KMS-11 (cell line): Measurements from ENCODE around the gene MRAP2.

Experiments
- H2AFZ ChIP-seq: fragments of 200-600 bp; sonication (generic); 2 replicates; pipeline ENCODE4 v1.6.1; 2016; ENCODE audit warnings: antibody characterized with exemption, mixed run types, low read depth
- H3K27ac ChIP-seq: fragments of 200-600 bp; sonication (generic); 2 replicates; pipeline ENCODE4 v1.6.1; 2016; ENCODE audit warnings: mild to moderate bottlenecking, mixed run types
- H3K27me3 ChIP-seq: fragments of 200-600 bp; sonication (generic); 2 replicates; pipeline ENCODE4 v1.6.1; 2017; ENCODE audit warnings: mild to moderate bottlenecking, low read depth, mixed run types, moderate library complexity; ENCODE audit not compliant: insufficient read depth
- H3K36me3 ChIP-seq: fragments of 200-600 bp; sonication (generic); 2 replicates; pipeline ENCODE4 v1.6.1; 2017; ENCODE audit warnings: mild to moderate bottlenecking, mixed run types; ENCODE audit not compliant: insufficient read depth
- H3K4me1 ChIP-seq: fragments of 200-600 bp; sonication (generic); 2 replicates; pipeline ENCODE4 v1.6.1; 2016; ENCODE audit warnings: mild to moderate bottlenecking, low read depth, mixed run types; ENCODE audit not compliant: poor library complexity, severe bottlenecking
- H3K4me2 ChIP-seq: fragments of 200-600 bp; sonication (generic); 2 replicates; pipeline ENCODE4 v1.7.0; 2016; ENCODE audit warnings: mild to moderate bottlenecking, mixed run types
- H3K4me3 ChIP-seq: fragments of 200-600 bp; sonication (generic); IDR thresholded peaks from 2 replicates; pipeline ENCODE4 v1.6.1; 2017; ENCODE audit warnings: low read depth, low read length, mixed read lengths; ENCODE audit not compliant: insufficient read depth
- H3K79me2 ChIP-seq: fragments of 200-600 bp; sonication (generic); 2 replicates; pipeline ENCODE4 v1.6.1; 2016; ENCODE audit warnings: low read depth, mixed run types; ENCODE audit not compliant: insufficient read depth
- H3K9ac ChIP-seq: fragments of 200-600 bp; sonication (generic); 2 replicates; pipeline ENCODE4 v1.6.1; 2016; ENCODE audit warnings: mild to moderate bottlenecking, mixed run types
- H4K20me1 ChIP-seq: fragments of 200-600 bp; sonication (generic); 2 replicates; pipeline ENCODE4 v1.6.1; 2016; ENCODE audit warnings: mild to moderate bottlenecking, mixed run types; ENCODE audit not compliant: insufficient read depth
- TF ChIP-seq, protein P1 (sequence below): fragments of 200-600 bp; sonication (generic); conservative IDR thresholded peaks from 2 replicates; pipeline ENCODE4 v1.6.1; 2017; ENCODE audit warnings: low read depth, mild to moderate bottlenecking, antibody characterized with exemption, low read length, moderate library complexity, mixed read lengths

MRAP2 gene

DNA sequence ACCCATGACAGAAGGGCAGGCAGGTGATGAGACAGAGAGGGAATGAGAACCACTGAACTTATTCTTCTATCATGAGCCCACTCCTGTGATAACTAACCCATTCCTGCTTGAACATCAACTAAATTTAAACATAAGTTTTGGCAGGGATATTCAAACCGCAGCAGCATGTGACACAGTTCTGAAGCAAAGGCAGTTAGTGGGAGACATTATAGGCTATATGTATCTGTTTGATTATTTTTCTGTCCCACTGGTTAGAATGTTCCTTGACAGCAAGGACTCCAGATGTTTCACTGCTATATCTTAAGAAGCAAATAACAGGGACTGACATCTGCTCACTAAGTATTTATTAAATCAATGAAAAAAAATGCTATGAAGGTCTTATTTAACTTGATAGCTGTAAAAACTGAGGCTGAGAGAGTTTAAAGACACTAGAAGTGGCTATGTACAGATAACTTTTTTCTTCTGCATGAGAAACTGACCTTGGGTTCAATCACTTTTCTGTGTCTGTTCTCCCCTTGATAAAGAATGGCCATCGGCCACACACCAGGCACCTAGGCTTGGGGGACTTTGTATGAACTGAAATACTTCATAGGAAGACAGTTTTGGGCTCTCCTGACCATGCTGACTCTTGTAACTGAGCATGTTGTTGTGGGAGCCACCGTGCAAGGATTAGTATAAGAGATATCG is 102.9 kb downstream of the MRAP2 start:
- H3K27me3 ChIP-seq: no peaks in the 10 kb centered on the region
- H3K79me2 ChIP-seq: no peaks in the 10 kb centered on the region
- H3K27ac ChIP-seq: no peak overlapping the region
- TF ChIP-seq, protein P1, sequence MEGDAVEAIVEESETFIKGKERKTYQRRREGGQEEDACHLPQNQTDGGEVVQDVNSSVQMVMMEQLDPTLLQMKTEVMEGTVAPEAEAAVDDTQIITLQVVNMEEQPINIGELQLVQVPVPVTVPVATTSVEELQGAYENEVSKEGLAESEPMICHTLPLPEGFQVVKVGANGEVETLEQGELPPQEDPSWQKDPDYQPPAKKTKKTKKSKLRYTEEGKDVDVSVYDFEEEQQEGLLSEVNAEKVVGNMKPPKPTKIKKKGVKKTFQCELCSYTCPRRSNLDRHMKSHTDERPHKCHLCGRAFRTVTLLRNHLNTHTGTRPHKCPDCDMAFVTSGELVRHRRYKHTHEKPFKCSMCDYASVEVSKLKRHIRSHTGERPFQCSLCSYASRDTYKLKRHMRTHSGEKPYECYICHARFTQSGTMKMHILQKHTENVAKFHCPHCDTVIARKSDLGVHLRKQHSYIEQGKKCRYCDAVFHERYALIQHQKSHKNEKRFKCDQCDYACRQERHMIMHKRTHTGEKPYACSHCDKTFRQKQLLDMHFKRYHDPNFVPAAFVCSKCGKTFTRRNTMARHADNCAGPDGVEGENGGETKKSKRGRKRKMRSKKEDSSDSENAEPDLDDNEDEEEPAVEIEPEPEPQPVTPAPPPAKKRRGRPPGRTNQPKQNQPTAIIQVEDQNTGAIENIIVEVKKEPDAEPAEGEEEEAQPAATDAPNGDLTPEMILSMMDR: no peak
- H4K20me1 ChIP-seq: no peaks in the 10 kb centered on the region
- H3K4me3 ChIP-seq: no peak overlapping the region
- no peak overlapping the region for H3K9ac ChIP-seq
- H3K4me1 ChIP-seq: no peaks in the 10 kb centered on the region
- no peaks in the 10 kb centered on the region for H3K36me3 ChIP-seq
- H3K4me2 ChIP-seq: no peak overlapping the region
- H2AFZ ChIP-seq: no peak overlapping the region

DNA sequence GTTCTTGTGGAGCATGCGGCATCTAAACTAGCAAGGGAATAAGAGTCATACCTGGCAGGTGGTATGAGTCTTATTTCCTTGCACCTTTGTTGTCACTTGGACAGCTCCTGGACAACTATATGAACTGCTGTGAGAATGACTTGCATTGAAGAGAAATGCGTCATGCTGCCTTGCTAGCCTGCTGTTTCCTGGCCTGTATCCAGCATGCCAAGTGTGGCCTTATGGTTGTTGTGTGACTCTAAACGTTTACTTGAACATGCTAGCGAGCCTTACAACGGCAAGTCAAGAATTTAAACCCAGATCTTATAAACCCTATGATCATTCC is 103.4 kb downstream of the MRAP2 start:
- Histone ChIP-seq H2AFZ (no peak overlapping the region), H3K9ac (no peak overlapping the region), H4K20me1 (no peaks in the 10 kb centered on the region), H3K27me3 (no peaks in the 10 kb centered on the region), H3K4me2 (no peak overlapping the region), H3K4me1 (no peaks in the 10 kb centered on the region), H3K4me3 (no peak overlapping the region), H3K36me3 (no peaks in the 10 kb centered on the region), H3K27ac (no peak overlapping the region), H3K79me2 (no peaks in the 10 kb centered on the region)
- TF ChIP-seq, protein P1: no peak

DNA sequence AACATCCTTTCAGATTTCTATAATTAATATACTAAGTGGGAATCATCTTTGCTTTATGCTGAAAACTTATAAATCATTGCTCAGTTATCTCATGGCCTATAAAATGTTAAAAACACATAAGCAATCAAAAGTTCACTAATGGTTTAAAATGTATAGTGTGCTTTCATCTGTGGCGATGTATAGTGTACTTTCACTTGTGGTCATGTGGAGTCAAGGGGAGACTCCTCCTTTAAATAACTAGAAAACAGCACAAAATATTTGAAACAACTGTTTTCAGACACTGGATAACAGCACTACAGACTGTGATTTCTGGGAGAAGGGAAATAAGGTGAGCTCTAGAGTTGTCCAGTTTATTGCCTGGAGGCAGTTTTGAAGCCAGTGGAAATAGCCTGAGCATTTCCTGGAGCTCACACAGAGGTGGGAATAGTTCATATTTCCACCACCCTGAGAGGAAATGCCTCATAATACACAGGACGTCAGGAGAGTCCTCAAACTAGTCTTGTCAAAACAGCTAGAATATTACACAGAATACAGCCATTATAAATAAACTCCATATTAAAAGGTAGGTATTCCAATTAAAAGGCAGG is 104.5 kb downstream of the MRAP2 start:
- Histone ChIP-seq H3K79me2 (no peaks in the 10 kb centered on the region), H3K4me2 (no peak overlapping the region), H3K27me3 (no peaks in the 10 kb centered on the region), H3K27ac (no peak overlapping the region), H3K9ac (no peak overlapping the region), H2AFZ (no peak overlapping the region), H3K4me3 (no peak overlapping the region), H3K4me1 (no peaks in the 10 kb centered on the region), H4K20me1 (no peaks in the 10 kb centered on the region), H3K36me3 (no peaks in the 10 kb centered on the region)
- TF ChIP-seq, protein P1: no peak

DNA sequence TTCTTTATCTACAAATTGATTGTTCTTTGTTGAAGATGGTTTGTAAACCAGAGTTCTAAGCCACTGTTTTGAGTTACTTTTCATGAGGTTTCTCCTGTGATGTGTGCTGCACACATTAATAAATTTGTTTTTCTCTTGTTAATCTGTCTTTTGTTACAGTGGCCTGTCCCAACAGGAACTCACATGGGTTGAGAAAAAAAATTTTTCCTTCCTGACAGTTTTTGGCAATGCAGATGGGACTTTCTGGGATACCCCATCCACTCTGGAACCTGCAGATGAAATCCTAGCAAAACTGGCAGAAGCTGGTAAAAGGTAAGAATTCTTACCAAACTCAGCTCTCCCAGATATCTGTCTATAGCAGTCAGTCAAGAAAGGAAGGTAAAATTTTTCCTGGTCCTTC is 105.7 kb downstream of the MRAP2 start:
- no peaks in the 10 kb centered on the region for H3K4me1 ChIP-seq
- TF ChIP-seq, protein P1: no peak
- H3K9ac ChIP-seq: no peak overlapping the region
- H3K27me3 ChIP-seq: no peaks in the 10 kb centered on the region
- no peak overlapping the region for H3K27ac ChIP-seq
- H3K4me3 ChIP-seq: no peak overlapping the region
- H3K4me2 ChIP-seq: no peak overlapping the region
- H2AFZ ChIP-seq: no peak overlapping the region
- H3K36me3 ChIP-seq: no peaks in the 10 kb centered on the region
- no peaks in the 10 kb centered on the region for H4K20me1 ChIP-seq
- H3K79me2 ChIP-seq: no peaks in the 10 kb centered on the region
